Heart right ventricle (tissue), 16 donors: ENCODE results near the gene LEUTX. TPM values are rescaled to one million over a fixed set of nuclear protein-coding genes. Genes with fewer than 3 reads are reported as not detected.

Experiments
- ATAC-seq, 8 donors: fragments of 200-7000 bp; cut with Tn5 transposase; one replicate each; pipeline ENCODE4 v1.9.1; 2020; ENCODE audit warnings: mild to moderate bottlenecking in 8 of 8, moderate library complexity in 8 of 8, moderate number of reproducible peaks in 1 of 8
- DNase-seq, 2 donors: peaks; one replicate each; pipeline ENCODE4 v3.0.0-alpha.2; 2020
- H3K27ac ChIP-seq, 10 donors: fragments of 200-600 bp; sonication (generic) in 2 of 10; one replicate each; pipeline versions ENCODE4 v1.5.0 to v1.8.0; 2020 to 2022; ENCODE audit warnings: mild to moderate bottlenecking in 3 of 10
- H3K27me3 ChIP-seq, 7 donors: fragments of 200-600 bp; one replicate each; pipeline ENCODE4 v1.8.0; 2021 to 2022; ENCODE audit warnings: mild to moderate bottlenecking in 2 of 7
- H3K36me3 ChIP-seq, 9 donors: fragments of 200-600 bp; sonication (generic) in 1 of 9; one replicate each; pipeline versions ENCODE4 v1.5.0 to v1.8.0; 2020 to 2022; ENCODE audit warnings: mild to moderate bottlenecking in 2 of 9
- H3K4me1 ChIP-seq, 9 donors: fragments of 200-600 bp; sonication (generic) in 1 of 9; one replicate each; pipeline versions ENCODE4 v1.5.0 to v1.8.0; 2020 to 2022; ENCODE audit warnings: mild to moderate bottlenecking in 4 of 9
- H3K4me3 ChIP-seq, 10 donors: fragments of 200-600 bp; sonication (generic) in 2 of 10; one replicate each; pipeline versions ENCODE4 v1.5.0 to v1.8.0; 2020 to 2022; ENCODE audit warnings: mild to moderate bottlenecking in 7 of 10, moderate library complexity in 2 of 10
- H3K9me3 ChIP-seq, 11 donors: fragments of 200-600 bp in 10 of 11; sonication (generic) in 2 of 11; one replicate each; pipeline versions ENCODE4 v1.5.0 to v1.8.0; 2013 to 2022; ENCODE audit warnings: mild to moderate bottlenecking in 2 of 11, control low read depth in 1 of 11, moderate library complexity in 1 of 11
- CTCF ChIP-seq, 9 donors: fragments of 200-600 bp; sonication (generic) in 2 of 9; IDR thresholded peaks; one replicate each; pipeline versions ENCODE4 v1.5.0 to v1.8.0; 2021 to 2022; ENCODE audit warnings: antibody characterized with exemption in 9 of 9, mild to moderate bottlenecking in 5 of 9, moderate library complexity in 1 of 9
- WGBS, 2 donors: extraction: QIAGEN DNeasy Blood & Tissue Kit; methylation state at CpG; one replicate each; pipeline ENCODE4 v1.1.7; 2013; ENCODE audit warnings: inconsistent platforms in 1 of 2; 5-methylcytosine and 5-hydroxymethylcytosine counted together
- intact Hi-C, 10 donors: fragments of 100-400 bp; cut with DNase I; formaldehyde crosslinking; loops; one replicate each; pipeline versions ENCODE4 v1.11.1 to v1.14.2; 2022
- polyA plus RNA-seq, 2 donors: library from polyadenylated mRNA; stranded (reverse); fragments of 200-250 nt; gene quantifications; one replicate each; pipeline ENCODE4 v1.2.3, GENCODE V29; 2013
- total RNA-seq, 10 donors: library from RNA; stranded (reverse); fragmentation: NEBNext Ultra II Directional in 3 of 10; extraction: Animal tissue kit (Norgen Biotek cat#: 25700) in 3 of 10; gene quantifications; one replicate each; pipeline versions ENCODE4 v1.2.1 to v1.2.4, GENCODE V29; 2021 to 2023
- donor health status: Arrhythmogenic right ventricular cardiomyopathy.
- donor health status: ischemic (EF 13 %, LVEDD 7.1; RV severe dilation, severe dysfunction).
- donor health status: healthy with polysubstance abuse.
- donor health status: DM: no; HTN: yes; CAD: no.
- donor health status: DM: no; HTN: no; CAD: no.
- donor health status: ischemic (EF 25% LVEDD 6.9; RV normal size, moderate dysfunction).
- donor health status: ischemic (EF 25% LVEDD 5.7; RV mildly dilated, moderate dysfunction).
- donor health status: healthy.
- donor health status: DM: yes; HTN: yes; CAD: no.
- donor health status: Ischemic cardiomyopathy.
- donor health status: ischemic (EF 35%, LVEDD 5.7; RV mildly dilated, moderate dysfunction).
- donor health status: nonischemic (EF 11% LVEDD 7.7; RV severe dilation, severe dysfunction).
- donor health status: DM: yes; HTN: yes; CAD: no.
- donor health status: PGD.
- donor health status: ischemic (EF 29% LVEDD 5.4; RV normal size, mild dysfunction).
- donor health status: nonischemic (EF 23%, LVEDD 6.1; RV moderate dilation, normal function).

The LEUTX gene
- total and polyA plus RNA-seq, 12 donors = not detected

DNA sequence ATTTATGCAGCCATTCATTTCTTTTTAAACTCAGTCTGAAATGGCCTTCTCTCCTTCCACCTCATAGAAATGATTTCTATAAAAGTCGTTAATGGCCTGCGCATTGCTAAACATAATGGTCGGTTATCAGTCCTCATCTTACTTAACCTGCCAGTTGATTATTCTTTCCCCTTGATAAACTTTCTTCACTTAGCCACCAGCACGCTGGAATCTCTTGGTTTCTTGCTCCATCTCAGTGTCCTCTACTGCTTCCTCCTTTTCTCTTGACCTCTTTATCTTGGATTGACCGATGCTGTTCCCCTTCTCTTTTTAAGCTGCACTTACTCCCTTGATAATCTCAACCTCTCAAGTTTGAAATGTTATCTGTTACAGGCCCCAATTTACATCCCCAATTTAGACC is 28.7 kb upstream of the LEUTX start:
- TF ChIP-seq CTCF (IDR thresholded peaks at IDR 0.05) = no peak
- no peak overlapping the region for H3K27ac ChIP-seq
- H3K4me1 ChIP-seq = no peaks in the 10 kb centered on the region
- intact Hi-C loops = no loop called here
- H3K36me3 ChIP-seq = no peaks in the 10 kb centered on the region
- H3K9me3 ChIP-seq = no peaks in the 10 kb centered on the region
- WGBS, 2 donors = 65 to 70% methylated on average over 5 of the region's 5 CpGs
- peaks cover 0 to 44% (median 7%) of the 10 kb centered on the region in 7 donors for H3K27me3 ChIP-seq
- DNase-seq (no peak), ATAC-seq (no peak)
- H3K4me3 ChIP-seq = no peak overlapping the region

DNA sequence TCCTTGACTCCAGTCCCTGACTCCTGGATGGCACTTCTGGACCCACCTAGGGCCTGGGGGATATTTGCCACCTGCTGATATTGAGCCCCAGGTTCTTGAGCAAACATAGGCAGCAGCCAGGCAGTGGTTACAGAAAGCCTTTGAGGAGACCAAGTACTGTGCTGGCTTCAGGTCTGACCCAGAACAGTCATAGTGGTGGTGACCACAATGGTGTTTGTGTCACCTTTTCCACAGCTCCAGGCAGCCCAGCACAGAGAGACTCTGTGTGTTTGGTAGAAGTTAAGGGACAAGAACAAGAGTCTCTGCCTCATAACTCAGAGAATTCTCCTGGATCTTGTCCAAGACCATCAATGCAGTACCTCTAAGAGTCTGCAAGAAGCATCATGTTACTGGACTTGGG is 26.3 kb upstream of the LEUTX start:
- intact Hi-C loops = no loop called here
- no peak overlapping the region for H3K27ac ChIP-seq
- no peaks in the 10 kb centered on the region for H3K36me3 ChIP-seq
- no peak for TF ChIP-seq CTCF (IDR thresholded peaks at IDR 0.05)
- H3K4me3 ChIP-seq = no peak overlapping the region
- H3K4me1 ChIP-seq = no peaks in the 10 kb centered on the region
- ATAC-seq = no peak
- peaks cover 0 to 38% (median 6%) of the 10 kb centered on the region in 7 donors for H3K27me3 ChIP-seq
- no peak for DNase-seq
- no peaks in the 10 kb centered on the region for H3K9me3 ChIP-seq

DNA sequence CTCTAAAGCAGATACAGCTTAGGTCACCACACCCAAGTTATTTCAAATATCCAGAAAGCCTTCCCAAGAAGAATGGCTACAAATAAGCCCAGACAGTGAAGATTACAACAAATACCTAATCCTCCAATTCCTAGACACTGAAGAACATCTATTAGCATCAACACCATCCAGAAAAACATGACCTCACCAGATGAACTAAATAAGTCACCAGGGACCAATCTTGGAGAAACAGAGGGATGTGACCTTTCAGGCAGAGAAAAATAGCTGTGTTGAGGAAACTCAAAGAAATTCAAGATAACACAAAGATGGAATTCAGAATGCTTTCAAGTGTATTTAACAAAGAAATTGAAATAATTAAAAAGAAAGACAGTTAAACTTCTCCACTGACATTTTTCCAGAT is 25.9 kb upstream of the LEUTX start:
- Histone ChIP-seq H3K36me3 (no peaks in the 10 kb centered on the region), H3K27ac (no peak overlapping the region), H3K4me3 (no peak overlapping the region), H3K9me3 (no peaks in the 10 kb centered on the region), H3K4me1 (no peaks in the 10 kb centered on the region), H3K27me3 (peaks cover 0 to 42% (median 10%) of the 10 kb centered on the region in 7 donors)
- intact Hi-C loops = no loop called here
- DNase-seq (no peak), ATAC-seq (no peak)
- TF ChIP-seq CTCF (IDR thresholded peaks at IDR 0.05) = no peak

- no peaks in the 10 kb centered on the region for H3K36me3 ChIP-seq
- H3K9me3 ChIP-seq = no peaks in the 10 kb centered on the region
- no peaks in the 10 kb centered on the region for H3K4me1 ChIP-seq
- H3K27ac ChIP-seq = no peak overlapping the region
- H3K27me3 ChIP-seq = peaks cover 0 to 56% (median 28%) of the 10 kb centered on the region in 7 donors
- intact Hi-C loops = no loop called here
- no peak overlapping the region for H3K4me3 ChIP-seq
- TF ChIP-seq CTCF (IDR thresholded peaks at IDR 0.05) = no peak
- 71% methylated on average over 2 of the region's 2 CpGs for WGBS, 2 donors
- DNase-seq (no peak), ATAC-seq (no peak)
These were observed 24.1 kb upstream of the LEUTX start for GRCh38 chr19:39754544-39754943.

GRCh38 chr19:39754971-39755370 is 23.7 kb upstream of the LEUTX start:
- DNase-seq (no peak), ATAC-seq (no peak)
- intact Hi-C loops = no loop called here
- no peak for TF ChIP-seq CTCF (IDR thresholded peaks at IDR 0.05)
- Histone ChIP-seq H3K9me3 (no peaks in the 10 kb centered on the region), H3K27ac (no peak overlapping the region), H3K27me3 (peaks cover 0 to 57% (median 32%) of the 10 kb centered on the region in 7 donors), H3K36me3 (no peaks in the 10 kb centered on the region), H3K4me1 (no peaks in the 10 kb centered on the region), H3K4me3 (no peak overlapping the region)
- WGBS, 2 donors = 47 to 49% methylated on average over 3 of the region's 3 CpGs
